ENCODE results near the gene MRPS7.
A peak's percentile ranks its signal among the peaks of the same experiment; 100 is the strongest.
"Not testable (repeated sequence)": the region's sequence is repeated elsewhere in the genome, so short reads cannot be mapped to it uniquely, and the experiment has no call there.

The MRPS7 gene

GRCh38 chr17:75244133-75244866 is 17.4 kb upstream of the MRPS7 start:
- no peak for DNase-seq

DNA sequence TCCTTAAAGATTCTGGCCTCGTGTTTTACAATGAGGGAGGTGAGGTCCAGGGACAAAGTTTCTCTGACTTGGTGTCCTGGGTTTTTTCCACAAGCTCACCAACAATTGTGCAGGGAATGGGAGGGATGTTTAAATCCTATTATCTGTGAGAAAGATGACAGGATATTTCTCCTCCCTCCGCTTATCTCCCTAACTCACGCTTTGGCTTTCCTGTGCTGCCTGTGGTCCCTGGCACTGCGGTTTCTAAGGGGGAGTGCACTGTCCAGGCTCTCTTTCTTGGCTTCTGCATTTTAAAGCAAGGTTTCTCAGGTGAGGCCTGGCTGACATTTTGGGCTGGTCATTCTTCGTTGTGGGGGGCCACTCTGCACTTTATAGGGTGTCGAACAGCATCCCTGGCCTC is 16.7 kb upstream of the MRPS7 start:
- DNase-seq, result no peak

- DNase-seq, result no peak
These were observed 15.3 kb upstream of the MRPS7 start for GRCh38 chr17:75246404-75246803.

DNA sequence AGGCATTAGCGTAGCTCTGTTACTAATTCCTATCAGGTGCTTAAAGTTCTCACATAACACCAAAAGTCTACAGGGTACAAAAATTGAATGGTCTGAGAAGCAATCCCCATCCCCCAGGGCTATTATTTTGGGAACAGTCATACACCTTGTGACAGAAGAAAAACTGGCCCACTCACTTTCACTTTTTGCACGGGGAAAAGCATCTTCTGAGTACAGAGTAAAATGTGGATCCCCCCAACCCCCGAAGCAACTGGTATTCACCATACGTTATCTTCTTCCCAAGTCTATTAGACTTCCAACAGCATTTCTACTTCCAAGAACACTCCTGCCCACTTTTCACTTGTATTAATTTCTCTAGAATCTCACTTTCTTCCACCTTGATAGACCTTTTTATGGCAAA is 12.1 kb upstream of the MRPS7 start:
- DNase-seq, result no peak

- no peak for DNase-seq
These were observed 11.6 kb upstream of the MRPS7 start for GRCh38 chr17:75250009-75250471.

- DNase-seq, result no peak
These were observed 9.5 kb upstream of the MRPS7 start for GRCh38 chr17:75252039-75252816.

DNA sequence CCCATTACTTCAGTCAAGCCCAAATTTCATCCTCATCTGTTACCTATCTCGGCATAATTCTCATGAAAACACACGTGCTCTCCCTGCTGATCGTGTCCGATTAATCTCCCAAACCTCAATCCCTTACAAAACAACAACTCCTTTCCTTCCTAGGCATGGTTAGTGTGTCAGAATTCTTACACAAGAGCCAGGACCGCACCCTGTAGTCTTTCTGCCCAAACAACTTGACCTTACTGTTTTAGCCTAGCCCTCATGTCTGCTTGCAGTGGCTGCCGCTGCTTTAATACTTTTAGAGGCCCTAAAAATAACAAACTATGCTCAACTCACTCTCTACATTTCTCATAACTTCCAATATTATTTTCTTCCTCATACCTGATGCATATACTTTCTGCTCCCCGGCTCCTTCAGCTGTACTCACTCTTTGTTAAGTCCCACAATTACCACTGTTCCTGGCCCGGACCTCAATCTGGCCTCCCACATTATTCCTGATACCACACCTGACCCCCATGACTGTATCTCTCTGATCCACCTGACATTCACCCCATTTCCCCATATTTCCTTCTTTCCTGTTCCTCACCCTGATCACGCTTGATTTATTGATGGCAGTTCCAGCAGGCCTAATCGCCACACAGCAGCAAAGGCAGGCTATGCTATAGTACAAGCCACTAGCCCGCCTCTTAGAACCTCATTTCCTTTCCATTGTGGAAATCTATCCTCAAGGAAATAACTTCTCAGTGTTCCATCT is 5.6 kb upstream of the MRPS7 start:
- not testable (repeated sequence) for DNase-seq

DNA sequence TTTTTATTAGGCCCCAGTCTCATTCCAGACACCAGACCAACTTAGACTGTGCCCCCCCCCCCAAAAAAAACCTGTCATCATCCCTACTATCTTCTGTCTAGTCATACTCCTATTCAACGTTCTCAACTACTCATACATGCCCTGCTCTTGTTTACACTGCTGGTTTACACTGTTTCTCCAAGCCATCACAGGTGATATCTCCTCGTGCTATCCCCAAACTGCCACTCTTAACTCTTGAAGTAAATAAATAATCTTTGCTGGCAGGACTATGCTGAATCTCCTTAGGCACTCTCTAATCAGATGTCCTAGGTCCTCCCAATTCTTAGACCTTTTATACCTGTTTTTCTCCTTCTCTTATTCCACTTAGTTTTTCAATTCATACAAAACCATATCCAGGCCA is 4.5 kb upstream of the MRPS7 start:
- not testable (repeated sequence) for DNase-seq

DNA sequence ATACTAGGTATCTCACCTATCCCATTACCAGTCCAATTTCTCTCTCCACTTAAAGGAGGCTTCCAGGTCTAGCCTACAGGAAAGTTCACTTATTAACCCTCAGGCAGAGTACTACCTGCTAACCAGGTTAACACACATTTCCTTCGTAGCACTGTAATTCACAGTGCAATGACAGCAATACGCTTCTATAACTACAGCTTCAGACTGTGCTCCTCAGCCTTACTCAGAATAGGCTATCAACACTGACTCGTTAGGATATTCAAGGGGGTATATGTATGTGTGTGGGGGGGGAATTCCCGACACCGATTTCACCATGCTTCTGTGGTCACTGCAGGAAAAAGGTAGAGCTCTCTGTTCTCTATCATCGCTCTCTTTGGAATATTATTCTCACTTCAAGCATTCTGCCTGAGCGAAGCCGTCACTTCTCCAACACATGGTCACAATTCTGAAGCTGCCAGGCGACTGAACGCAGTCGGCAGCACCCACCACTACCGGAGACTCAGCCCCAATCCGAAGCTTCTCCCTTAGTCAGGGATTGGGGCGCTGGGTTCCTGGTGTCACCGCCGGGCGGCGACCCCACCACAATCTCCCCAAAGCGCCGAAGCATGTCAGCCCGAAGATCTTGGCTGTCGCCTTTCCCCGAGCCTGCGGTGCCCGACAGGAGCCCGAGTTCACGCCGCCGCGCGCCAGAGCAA is 891 bp upstream of the MRPS7 start:
- no peak for DNase-seq

DNA sequence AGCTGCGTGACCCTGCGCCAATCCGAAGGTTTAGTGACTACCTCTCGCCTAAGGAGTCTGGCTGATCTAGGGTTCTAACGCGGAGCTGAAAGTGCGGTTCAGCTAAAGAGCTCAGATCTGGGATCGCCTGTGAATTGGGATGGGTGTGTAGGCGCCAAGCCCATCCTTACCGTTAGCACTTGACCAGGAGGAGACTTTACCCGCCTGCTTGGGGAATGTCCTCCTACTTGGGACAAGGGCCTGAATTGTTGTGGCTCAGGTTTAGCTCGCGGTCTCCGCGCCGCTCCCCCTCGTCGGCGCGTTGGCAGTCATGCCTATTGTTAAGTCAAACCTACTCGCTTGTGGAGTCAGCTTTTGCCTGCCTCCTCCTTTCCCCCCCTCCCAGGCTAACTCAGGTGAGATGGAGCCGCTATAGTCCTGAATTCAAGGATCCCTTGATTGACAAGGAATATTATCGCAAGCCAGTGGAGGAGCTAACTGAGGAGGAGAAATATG is 480 bp downstream of the MRPS7 start:
- no peak for DNase-seq

- no peak for DNase-seq
These were observed 1.4 kb downstream of the MRPS7 start for GRCh38 chr17:75263055-75263454.

GRCh38 chr17:75265614-75266315 is 4.1 kb downstream of the MRPS7 start:
- DNase-seq, result no peak

GRCh38 chr17:75266316-75267152 is 4.9 kb downstream of the MRPS7 start:
- DNase-seq, result peak in 1 of 14 donors; percentile 26

DNA sequence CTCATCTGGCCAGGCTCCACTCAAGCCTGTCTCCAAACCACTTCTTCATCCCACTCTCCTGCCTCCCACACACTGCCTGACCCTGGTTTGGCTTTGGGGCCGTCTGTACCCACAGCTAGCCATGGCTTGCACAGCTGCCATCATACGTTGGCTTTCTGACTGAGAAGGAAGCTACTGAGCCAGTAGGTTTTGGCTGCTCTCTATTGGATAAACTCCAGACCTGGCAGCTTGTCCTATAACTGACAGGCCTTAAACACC is 5.4 kb downstream of the MRPS7 start:
- DNase-seq, result peak in 6 of 14 donors; percentile 22 to 54 (median 26)

DNA sequence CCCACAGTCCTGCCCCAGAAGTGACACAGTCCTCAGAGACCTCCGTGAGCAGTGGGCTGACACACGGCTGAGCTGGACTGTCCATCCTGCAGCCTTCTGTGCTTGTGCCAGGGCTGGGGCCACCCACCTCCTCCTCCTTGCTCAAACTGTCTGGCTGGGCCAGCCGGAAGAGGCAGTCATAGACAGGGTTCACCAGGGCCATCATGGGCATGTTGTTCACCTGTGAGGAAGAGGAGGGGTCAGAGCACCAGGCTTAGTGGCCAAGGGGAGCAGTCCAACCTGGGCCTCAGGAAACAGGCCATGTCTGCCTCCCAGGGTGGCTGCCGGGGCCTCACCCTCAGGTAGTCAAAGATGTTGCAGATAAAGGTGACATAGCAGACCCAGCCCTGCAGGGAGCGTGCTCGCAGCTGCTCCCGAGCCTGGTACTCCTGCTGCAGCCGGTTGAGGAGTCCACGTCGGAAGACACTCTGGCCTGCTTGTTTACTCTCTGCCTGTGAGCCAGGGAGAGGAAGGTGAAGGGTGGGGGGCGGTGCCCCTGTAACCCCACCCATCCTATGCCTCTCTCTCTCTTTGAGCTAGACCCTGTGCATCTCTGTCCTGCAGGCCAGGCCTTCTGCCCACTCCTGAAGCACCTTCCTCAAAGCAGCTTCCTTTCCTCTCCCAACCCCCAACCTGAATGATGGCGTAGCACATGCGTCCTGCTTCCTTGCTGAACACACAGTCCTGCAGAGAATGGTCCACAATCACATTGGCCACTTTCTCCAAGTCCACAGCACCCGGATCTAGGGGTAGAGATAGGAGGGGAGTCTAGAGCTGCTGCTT is 5.9 kb downstream of the MRPS7 start:
- DNase-seq, result no peak

DNA sequence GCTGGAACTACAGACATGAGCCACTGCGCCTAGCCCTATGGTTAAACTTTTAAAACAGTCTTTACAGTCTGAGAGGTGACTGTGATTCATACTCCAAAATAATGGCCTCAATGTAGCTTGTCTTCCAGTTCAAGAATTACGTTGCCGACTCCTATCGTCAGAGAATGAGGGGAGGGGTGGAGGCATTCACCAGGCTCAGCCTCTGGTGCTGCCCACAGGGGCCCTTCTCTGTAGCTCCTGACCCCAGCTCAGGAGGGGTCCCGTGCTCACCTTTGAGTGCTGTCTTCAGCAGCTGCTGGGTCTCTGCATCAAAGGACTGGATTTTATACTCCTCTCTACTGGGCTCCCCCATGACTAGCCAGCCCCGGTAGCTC is 8.2 kb downstream of the MRPS7 start:
- DNase-seq, result no peak

DNA sequence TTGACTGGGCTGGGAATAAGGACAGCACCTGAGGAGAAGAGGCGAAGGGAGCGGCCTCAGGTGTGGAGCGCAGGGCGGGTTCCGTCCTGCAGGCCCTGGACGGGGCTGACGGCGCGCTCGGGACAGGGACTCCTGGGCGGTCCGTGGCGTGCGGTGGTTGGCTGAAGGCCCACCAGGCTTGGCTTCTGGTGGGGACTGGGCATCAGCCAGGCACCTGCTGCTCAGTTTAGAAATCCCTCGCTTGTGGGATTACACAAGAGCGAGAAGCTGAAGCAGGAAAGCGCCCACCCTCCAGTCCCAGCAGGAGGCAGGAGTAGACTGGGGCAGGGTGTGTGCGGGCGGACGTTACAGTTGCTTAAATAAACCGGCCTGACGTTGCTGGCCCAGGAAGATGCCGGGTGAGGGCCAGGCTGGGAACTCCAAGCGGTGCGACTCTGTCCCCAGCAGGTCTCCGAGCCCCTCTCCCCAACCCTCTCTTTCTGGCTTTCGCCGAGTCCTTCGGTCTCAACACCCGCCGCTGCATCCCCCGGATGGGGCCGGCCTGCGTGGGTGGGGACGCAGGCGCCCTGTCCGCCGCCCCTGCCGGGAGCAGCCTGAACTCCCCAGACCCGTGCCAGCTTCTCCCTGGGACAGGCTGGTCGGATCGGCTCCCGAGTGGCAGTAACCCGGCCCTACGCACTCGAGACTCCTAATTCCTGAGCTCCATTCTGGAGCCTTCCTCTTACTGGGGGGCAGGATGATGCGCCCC is 8.7 kb downstream of the MRPS7 start:
- peak in 12 of 14 donors; percentile 30 to 75 (median 59) for DNase-seq

GRCh38 chr17:75270966-75271232 is 9.2 kb downstream of the MRPS7 start, which contains the start of gene MIF4GD:
Gene MIF4GD, minus strand, starts transcription at chr17:75271231. Its CDS starts 1,036 bp downstream, at chr17:75270195.
- peak in 1 of 14 donors; percentile 72 for DNase-seq

DNA sequence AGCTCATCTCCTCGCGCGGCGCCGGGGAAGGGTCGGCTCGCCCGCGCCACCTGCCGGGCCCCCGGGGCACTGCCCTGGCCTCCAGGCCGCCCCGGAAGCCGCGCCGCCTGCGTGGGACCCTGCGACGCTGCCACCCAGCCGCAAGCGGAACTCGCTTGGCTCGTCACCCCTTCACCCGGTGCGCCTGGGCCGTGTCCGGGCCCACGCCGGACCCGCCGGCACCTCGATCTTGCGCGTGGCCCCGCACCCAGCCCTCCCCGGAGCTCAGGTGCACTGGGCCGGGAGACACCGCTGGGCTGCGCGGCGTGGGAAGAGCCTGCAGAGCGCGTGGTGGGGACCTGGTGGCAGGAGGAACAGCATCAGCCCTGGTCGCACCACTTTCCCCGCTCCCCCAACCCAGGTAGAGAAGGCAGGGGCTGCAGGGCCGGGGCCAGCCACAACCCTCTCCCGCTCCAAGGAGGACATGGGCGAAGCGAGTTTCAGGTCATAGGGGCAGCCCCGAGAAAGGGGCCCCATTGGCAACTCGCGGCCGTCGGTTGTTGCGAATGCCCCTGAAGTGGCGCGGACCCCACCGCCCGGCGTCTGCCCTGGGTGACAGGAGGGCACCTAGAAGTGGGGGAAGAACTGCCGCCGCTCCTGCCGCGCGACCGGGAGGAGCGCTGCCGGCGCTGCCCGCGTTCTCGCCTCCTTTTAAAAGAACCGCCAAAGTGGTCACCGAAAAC is 9.7 kb downstream of the MRPS7 start:
- DNase-seq, result peak in 13 of 14 donors; percentile 30 to 88 (median 70)
